Measurements from ENCODE around the gene APC. TPM values are rescaled to one million over a fixed set of nuclear protein-coding genes. Genes with fewer than 3 reads are reported as not detected.

APC gene
- total and polyA plus RNA-seq, 2 donors (not counting 3 experiments of a cell fraction or from before 2014, with no cell fraction given) = 11.2 to 39.6 TPM

GRCh38 chr5:112755703-112756102 is 18.0 kb downstream of the APC start:
- dilution Hi-C loops (cut with MboI; ENCODE audit: extremely low pct_ligation_motif_present, low sequenced_read_pairs) = no loop called here
- Histone ChIP-seq H4K20me1 (replicated peaks; ENCODE audit: control insufficient read depth, extremely low read depth, insufficient read depth, low read length) (peaks cover 6% of the 10 kb centered on the region), H3K79me2 (ENCODE audit: control insufficient read depth, insufficient read depth, low read length) (peaks cover 17% of the 10 kb centered on the region), H3K36me3 (ENCODE audit: control insufficient read depth in 2 of 2, extremely low read depth in 1 of 2, insufficient read depth in 2 of 2, low read length in 2 of 2) (peaks cover 0 to 3% of the 10 kb centered on the region in 2 experiments), H3K9ac (replicated peaks; ENCODE audit: extremely low read depth, insufficient read depth, low read length) (no peak overlapping the region), H2AFZ (ENCODE audit: low read depth, low read length) (no peak overlapping the region), H3K4me3 (replicated peaks in 1 of 3; ENCODE audit: insufficient read depth in 1 of 3, low read depth in 1 of 3, low read length in 3 of 3) (no peak overlapping the region), H3K27me3 (ENCODE audit: control insufficient read depth in 2 of 2, insufficient read depth in 2 of 2, low read length in 2 of 2) (no peaks in the 10 kb centered on the region), H3K4me2 (ENCODE audit: insufficient read depth, low read length) (no peak overlapping the region), H3K9me3 (replicated peaks; ENCODE audit: control insufficient read depth, insufficient read depth, low read length) (no peaks in the 10 kb centered on the region), H3K4me1 (ENCODE audit: control insufficient read depth, extremely low read depth, insufficient read depth, low read length) (peaks cover 3% of the 10 kb centered on the region), H3K27ac (ENCODE audit: insufficient read depth, low read depth, low read length) (no peak overlapping the region), H3K9me1 (replicated peaks; ENCODE audit: control insufficient read depth, extremely low read depth, insufficient read depth, low read length) (no peaks in the 10 kb centered on the region)
- no TSS peak for BruUV-seq (replicated peaks)
- DNase-seq (ENCODE audit: low read depth, low spot score) (no peak), FAIRE-seq (no peak)
- ChIA-PET CTCF (interaction anchor here (0.7 to 6.9 kb wide), 4 partner anchors 16 to 205 kb away, joined by 3 to 188 read pairs (median 7); no protein-coding TSS in a partner anchor), POLR2A (no interaction called here)
- no peak for TF ChIP-seq POLR2A (IDR thresholded peaks at IDR 0.05; ENCODE audit: low read depth, low read length)
- TF ChIP-seq POLR2AphosphoS5 (IDR thresholded peaks at IDR 0.05; ENCODE audit: insufficient read depth, low read depth, low read length) = no peak
- TF ChIP-seq JUN (IDR thresholded peaks at IDR 0.05; ENCODE audit: borderline replicate concordance, insufficient read depth, insufficient read length, low read depth) = no peak
- no peak for TF ChIP-seq EZH2 (IDR thresholded peaks at IDR 0.05; ENCODE audit: borderline replicate concordance, low read depth, low read length, severe bottlenecking)
- TF ChIP-seq, protein P1, sequence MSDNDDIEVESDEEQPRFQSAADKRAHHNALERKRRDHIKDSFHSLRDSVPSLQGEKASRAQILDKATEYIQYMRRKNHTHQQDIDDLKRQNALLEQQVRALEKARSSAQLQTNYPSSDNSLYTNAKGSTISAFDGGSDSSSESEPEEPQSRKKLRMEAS (IDR thresholded peaks at IDR 0.05; ENCODE audit: insufficient read depth, insufficient read length) = no peak
- TF ChIP-seq GATA2 (IDR thresholded peaks at IDR 0.05; ENCODE audit: insufficient read depth, insufficient read length, low read depth, low read length) = no peak
- TF ChIP-seq FOS (IDR thresholded peaks at IDR 0.05; ENCODE audit: borderline replicate concordance, insufficient read depth, low read length) = no peak
- TF ChIP-seq CTCF (IDR thresholded peaks at IDR 0.05; ENCODE audit: extremely low read depth in 1 of 2, insufficient read depth in 1 of 2, low read depth in 1 of 2, low read length in 2 of 2) = no peak
- no peak for TF ChIP-seq MYC (IDR thresholded peaks at IDR 0.05; ENCODE audit: low read depth, low read length)
- intact Hi-C loops (cut with micrococcal nuclease) = loop anchor here (2.0 to 5.0 kb wide), 4 partner anchors 48 to 851 kb away; no protein-coding TSS in a partner anchor

All from endothelial cell of umbilical vein (primary cell).